ENCODE data around the gene PAX9. TPM values are rescaled to one million over a fixed set of nuclear protein-coding genes. Genes with fewer than 3 reads are reported as not detected.

The PAX9 gene
- total and polyA plus RNA-seq, 9 of the 15 experiments (the other 6 are each of a cell fraction or from before 2014, with no cell fraction given): 0.87 to 2.4 (median 1.3) TPM

DNA sequence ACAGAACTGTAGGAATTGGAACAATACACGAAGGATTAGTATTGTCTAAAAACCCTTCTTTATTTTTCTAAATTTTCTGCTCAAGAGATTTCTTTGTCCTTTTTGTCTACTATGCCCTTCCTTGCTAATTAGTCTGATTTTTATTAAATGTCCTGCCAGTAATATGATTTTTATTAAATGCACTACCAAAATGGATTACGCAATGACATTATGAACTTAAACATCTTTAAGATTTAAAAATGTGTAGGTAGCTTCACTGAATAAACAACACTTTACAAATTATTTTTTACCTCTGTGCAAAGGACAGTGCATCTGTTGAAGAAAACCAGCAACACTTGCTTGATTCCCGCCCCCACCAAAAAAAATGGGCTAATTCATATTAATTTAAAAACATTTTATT lies 8.2 kb upstream of the PAX9 start:
- CTCF ChIA-PET (ENCODE audit: low intra/inter-chr PET ratio): no interaction called here
- intact Hi-C loops (cut with micrococcal nuclease) (no loop called here), in situ Hi-C loops (cut with MboI) (no loop called here)
- H3K9me3 ChIP-seq (replicated peaks; ENCODE audit: control insufficient read depth, insufficient read depth, low read depth, low read length): no peaks in the 10 kb centered on the region; the same call in 1 of the 2 replicates
- no peaks in the 10 kb centered on the region for H4K20me1 ChIP-seq (replicated peaks; ENCODE audit: control insufficient read depth, insufficient read depth, low read length)
- H3K9me1 ChIP-seq (ENCODE audit: control insufficient read depth, insufficient read depth, low read length): no peaks in the 10 kb centered on the region
- H3K9ac ChIP-seq (ENCODE audit: insufficient read depth in 1 of 2, low read depth in 2 of 2, low read length in 2 of 2): no peak overlapping the region
- no peak for FAIRE-seq
- DNase-seq (ENCODE audit: extremely low read depth in 1 of 4, low spot score in 3 of 4): no peak
- no peak for ATAC-seq
- TF ChIP-seq HLTF (IDR thresholded peaks at IDR 0.05): no peak
- TF ChIP-seq RBM15 (IDR thresholded peaks at IDR 0.05; ENCODE audit: insufficient read depth, low read length): no peak
- no peak for TF ChIP-seq PHF20 (IDR thresholded peaks at IDR 0.05; ENCODE audit: partially characterized antibody)
- no peak for TF ChIP-seq LEF1 (IDR thresholded peaks at IDR 0.05)
- no peak for TF ChIP-seq ZNF12 (CRISPR knock-in tag; IDR thresholded peaks at IDR 0.05)
- TF ChIP-seq CEBPG (CRISPR knock-in tag; IDR thresholded peaks at IDR 0.05): no peak
- peak; percentile 20 to 76; a peak in 2 of 4 replicates for TF ChIP-seq CEBPG (tag; conservative IDR thresholded peaks at IDR 0.05 in 1 of 2, IDR thresholded peaks at IDR 0.05 in 1 of 2)
- TF ChIP-seq CBX5 (IDR thresholded peaks at IDR 0.05; ENCODE audit: borderline replicate concordance, low read depth): no peak
- no peak for TF ChIP-seq RBBP5 (IDR thresholded peaks at IDR 0.05; ENCODE audit: borderline replicate concordance, insufficient read depth, low read length, poor library complexity, severe bottlenecking)
- TF ChIP-seq CREBBP (IDR thresholded peaks at IDR 0.05; ENCODE audit: low read depth, low read length): no peak
- no peak for TF ChIP-seq IRF2 (CRISPR knock-in tag; IDR thresholded peaks at IDR 0.05)
- peak; percentile 64 for TF ChIP-seq CEBPB (tag; IDR thresholded peaks at IDR 0.05)
- TF ChIP-seq, protein P1, sequence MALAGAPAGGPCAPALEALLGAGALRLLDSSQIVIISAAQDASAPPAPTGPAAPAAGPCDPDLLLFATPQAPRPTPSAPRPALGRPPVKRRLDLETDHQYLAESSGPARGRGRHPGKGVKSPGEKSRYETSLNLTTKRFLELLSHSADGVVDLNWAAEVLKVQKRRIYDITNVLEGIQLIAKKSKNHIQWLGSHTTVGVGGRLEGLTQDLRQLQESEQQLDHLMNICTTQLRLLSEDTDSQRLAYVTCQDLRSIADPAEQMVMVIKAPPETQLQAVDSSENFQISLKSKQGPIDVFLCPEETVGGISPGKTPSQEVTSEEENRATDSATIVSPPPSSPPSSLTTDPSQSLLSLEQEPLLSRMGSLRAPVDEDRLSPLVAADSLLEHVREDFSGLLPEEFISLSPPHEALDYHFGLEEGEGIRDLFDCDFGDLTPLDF (CRISPR knock-in tag; IDR thresholded peaks at IDR 0.05): no peak
- no peak for TF ChIP-seq ZKSCAN3 (CRISPR knock-in tag; IDR thresholded peaks at IDR 0.05)
- H3K27me3 ChIP-seq (ENCODE audit: control insufficient read depth in 2 of 2, insufficient read depth in 2 of 2, low read length in 2 of 2): peaks cover 0 to 1% of the 10 kb centered on the region in 2 experiments; a peak in 2 of 5 replicates
- POLR2A ChIA-PET: no interaction called here
- H2AFZ ChIP-seq (ENCODE audit: low read depth, low read length): no peak overlapping the region
- BruUV-seq (replicated peaks): no TSS peak
- H3K4me3 ChIP-seq: no peak overlapping the region
- no peaks in the 10 kb centered on the region for H3K79me2 ChIP-seq (ENCODE audit: control insufficient read depth, insufficient read depth, low read length)
- H3K27ac ChIP-seq (ENCODE audit: extremely low read depth, low read depth, low read length): no peak overlapping the region
- peaks cover 0 to 5% of the 10 kb centered on the region in 2 experiments; a peak in 2 of 5 replicates for H3K4me1 ChIP-seq (replicated peaks in 1 of 2; ENCODE audit: control insufficient read depth in 2 of 2, insufficient read depth in 2 of 2, low read length in 2 of 2)
- no peaks in the 10 kb centered on the region for H3K36me3 ChIP-seq (ENCODE audit: control insufficient read depth, insufficient read depth, low read length)
- 25% methylated on average over 2 of the region's 3 CpGs for WGBS (ENCODE audit: insufficient coverage, low coverage, missing lambda C conversion rate)
- H3K4me2 ChIP-seq (ENCODE audit: insufficient read depth, low read length): no peak overlapping the region

All from K562 (cell line).